Activated CD4-positive, alpha-beta T cell treated with anti-CD3 and anti-CD28 coated beads, Interleukin-2, Interleukin-6, amounts not matched to agents 100 ng/mL and 50 ng/mL, durations not matched to agents 16 hours and 8 hours (primary cell): Measurements from ENCODE around the gene EVI5L.

Experiments
- DNase-seq: peaks from one replicate; pipeline ENCODE4 v3.0.0-alpha.2; 2020

The EVI5L gene

DNA sequence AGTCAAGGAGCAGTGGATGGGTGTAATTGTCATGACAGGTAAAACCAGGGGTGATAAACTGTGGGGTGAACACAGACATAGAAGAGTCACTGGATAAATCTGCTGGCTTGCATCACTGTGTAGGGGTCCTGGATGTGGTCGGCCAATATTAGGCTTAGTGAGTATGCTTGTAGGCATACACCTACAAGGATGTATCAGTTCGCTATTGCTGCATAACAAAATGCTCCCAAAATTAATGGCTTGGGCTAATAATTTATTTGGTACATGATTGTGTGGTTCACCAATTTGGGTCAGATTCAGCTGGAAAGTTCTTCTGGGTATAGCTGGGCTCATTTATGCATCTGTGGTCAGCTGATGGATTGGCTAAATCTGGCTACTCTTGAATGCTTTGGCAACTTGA, 11.2 kb upstream of the EVI5L start:
- no peak for DNase-seq

DNA sequence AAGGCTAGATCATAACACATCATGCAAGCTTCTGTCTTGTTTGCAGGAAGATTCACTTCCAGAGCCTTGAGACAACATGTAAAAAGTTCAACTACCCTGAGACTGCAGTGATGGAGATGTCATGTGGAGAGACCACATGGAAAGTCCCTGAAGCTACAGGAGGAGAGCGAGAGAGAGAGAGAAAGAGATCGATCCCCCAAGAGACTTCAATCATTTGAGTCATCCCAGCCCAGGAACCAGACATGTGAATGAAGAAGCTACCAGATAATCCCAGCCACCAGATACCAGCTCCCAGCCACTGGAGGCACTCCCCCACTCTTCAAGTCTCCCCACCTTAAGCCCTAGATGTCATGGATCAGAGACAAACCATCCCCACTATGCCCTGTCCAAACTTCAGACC, 10.7 kb upstream of the EVI5L start:
- no peak for DNase-seq

DNA sequence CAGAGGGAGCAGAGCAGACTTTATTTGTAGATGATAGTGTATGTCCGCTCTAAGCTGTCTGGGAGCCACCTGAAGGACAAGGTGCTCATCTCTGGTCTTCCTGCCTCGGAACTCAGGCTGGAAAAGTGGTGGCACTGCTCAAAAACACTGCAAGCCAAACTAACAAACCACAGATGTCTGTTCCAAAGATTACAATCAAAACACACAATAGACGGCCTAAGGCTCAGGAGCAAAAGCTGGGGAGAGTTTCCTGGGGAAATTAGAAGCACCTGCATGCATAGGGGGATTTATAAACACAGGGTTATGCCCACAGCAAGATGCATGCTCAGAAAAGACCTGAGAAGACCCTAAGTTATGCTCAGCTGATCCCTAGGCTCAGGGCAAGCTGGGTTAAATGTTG, 9.4 kb upstream of the EVI5L start:
- no peak for DNase-seq

DNA sequence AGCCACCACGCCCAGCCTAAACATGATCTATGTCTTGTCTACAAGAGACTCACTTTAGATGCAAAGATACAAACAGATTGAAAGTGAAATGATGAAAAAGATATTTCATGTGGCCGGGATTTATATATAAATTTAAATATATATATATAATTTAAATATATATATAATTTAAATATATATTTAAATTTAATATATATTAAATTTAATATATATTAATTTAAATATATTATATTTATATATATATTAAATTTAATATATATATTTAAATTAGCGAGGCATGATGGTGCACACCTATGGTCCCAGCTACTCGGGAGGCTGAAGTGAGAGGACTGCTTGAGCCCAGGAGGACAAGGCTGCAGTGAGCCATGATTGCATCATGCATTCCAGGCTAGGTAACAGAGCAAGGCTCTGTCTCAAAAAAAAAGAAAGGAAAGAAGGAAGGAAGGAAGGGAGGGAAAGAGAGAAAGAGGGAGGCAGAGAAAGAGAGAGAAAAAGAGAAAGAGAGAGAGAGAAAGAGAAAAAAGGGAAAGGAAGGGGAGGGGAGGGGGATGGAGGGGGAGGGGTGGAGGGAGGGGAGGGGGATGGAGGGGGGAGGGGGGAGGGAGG, 7.0 kb upstream of the EVI5L start:
- DNase-seq, result no peak

DNA sequence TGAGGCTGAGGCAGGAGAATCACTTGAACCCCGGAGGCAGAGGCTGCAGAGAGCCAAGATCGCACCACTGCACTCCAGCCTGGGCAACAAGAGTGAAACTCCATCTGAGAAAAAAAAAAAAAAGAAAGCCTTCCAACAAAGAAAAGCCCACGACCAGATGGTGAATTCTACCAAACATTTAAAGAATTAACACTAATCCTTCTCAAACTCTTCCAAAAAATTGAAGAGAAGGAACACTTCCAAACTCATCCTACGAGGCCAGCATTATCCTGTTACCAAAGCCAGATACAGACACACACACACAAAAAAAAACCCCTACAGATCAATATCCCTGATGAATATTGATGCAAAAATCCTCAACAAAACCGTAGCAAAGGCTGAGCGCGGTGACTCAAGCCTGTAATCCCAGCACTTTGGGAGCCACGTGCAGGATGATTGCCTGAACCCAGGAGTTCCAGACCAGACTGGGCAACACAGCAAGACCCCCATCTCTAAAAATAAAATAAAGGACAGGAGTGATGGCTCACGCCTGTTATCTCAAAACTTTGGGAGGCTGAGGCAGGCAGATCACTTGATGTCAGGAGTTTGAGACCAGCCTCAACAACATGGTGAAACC, 6.2 kb upstream of the EVI5L start:
- no peak for DNase-seq

DNA sequence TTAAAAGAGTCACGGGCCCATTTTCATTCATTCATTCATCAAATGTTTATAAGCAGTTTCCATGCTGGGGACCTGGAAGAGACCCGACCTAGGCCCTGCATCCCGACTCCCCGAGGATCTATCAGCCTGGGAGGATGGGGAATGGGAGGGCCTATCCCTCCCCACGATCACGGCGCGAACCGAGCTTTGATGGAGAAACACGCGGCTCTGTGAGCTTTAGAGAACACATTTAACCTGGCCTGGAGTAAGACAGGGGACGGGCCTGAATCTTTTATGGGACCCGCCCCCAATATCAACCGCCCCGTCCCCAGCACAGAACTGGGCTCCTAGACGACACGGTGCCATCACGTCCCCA, 875 bp upstream of the EVI5L start:
- DNase-seq, result no peak

DNA sequence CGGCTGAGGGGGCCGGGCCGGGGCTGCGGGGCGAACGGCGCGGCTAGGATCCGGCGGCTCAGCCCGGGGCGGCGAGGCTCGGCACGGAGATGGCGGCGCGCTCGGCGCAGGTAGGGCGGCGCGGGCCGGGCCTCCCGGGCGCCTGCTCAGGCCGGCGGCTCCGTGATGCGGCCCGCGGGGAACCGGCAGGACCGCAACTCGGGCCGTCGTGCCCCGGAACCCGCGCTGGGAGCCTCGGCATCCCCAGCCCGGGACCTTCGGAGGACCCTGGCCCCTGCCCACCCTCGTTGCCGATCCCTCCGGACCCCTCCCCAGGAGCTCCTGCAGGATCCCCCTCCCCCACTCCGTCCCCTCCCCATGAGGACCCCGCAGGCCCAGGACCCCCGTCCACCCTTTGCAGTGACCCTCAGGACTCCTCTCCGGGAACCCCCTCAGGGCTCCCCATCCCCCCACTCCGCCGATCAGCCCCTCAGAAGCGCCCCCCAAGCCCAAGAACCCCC, 304 bp downstream of the EVI5L start:
- no peak for DNase-seq

DNA sequence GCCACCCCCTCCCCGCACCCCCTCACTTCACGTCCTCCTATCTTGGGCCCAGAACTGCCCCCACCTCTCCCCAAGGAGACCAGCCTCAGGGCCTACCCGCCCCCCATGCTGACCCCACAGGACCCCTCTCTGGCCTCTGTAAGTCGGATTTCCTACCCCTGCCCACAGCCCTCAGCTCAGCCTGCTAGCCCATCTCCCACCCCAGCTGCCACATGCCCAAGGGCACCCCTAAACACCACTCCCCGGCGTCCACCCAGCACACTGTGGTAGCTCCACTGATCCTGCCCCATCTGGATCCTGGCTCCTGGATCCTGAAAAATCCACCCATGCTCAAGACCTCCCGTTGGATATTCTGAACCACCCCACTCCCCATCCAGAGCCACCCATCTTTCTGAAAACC, 805 bp downstream of the EVI5L start:
- DNase-seq, result no peak

DNA sequence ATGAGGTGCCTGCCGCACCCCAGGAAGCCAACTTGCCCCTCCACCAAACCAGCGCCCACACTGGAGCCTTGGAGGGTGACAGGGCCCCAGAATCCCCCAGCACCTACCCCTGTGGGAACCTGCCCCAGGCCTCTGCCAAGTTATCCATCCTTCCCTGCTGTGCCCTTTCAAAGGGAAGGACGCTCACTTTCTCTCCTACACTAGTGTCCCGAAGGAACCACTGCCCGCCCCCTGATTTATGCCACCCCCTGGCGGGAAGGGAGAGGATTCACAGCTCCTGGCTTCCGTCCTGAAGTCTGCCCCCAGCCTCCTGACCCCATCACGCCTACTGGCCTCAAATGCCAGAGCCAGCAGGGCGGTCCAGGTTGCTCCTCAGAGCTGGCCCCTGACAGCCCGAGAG, 1.4 kb downstream of the EVI5L start:
- no peak for DNase-seq

DNA sequence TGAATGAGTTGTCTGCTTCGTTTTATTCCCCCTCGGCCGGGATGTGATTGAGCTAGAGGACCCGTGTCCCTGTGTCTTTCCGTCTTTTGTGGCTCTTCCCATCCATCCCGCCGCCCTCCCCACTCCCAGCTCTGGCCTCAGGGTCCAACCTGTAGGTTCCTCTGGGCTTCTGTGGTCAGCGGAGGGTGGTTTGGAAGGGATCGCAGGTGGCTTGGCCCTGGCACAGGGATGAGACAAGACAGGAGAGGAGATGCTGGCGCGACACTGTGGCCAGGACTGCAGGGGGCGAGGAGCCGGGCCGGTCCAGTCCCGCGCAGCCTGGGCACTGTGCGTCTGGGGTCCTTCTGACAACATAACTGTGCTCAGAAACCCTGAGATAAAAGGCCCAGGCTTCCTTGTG, 2.0 kb downstream of the EVI5L start:
- no peak for DNase-seq

DNA sequence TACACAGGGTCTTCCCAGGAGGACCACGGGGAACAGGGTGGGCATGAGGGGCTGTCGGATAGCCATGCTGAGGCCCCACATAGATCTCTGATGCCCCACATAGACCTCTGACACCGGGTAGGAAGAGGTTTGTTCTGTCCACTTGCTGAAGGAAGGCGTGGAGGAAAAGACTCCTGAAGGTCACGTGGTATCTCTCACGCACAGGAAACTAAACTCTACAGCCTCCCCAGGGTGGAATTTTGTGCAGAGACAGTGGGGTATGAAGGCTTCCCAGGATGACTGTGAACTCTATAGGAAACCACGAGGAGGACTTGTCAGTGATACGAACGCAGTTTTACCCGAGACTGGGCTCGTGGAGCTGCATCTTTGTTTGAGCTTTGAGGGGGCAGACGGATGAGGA, 2.8 kb downstream of the EVI5L start:
- DNase-seq, result no peak

DNA sequence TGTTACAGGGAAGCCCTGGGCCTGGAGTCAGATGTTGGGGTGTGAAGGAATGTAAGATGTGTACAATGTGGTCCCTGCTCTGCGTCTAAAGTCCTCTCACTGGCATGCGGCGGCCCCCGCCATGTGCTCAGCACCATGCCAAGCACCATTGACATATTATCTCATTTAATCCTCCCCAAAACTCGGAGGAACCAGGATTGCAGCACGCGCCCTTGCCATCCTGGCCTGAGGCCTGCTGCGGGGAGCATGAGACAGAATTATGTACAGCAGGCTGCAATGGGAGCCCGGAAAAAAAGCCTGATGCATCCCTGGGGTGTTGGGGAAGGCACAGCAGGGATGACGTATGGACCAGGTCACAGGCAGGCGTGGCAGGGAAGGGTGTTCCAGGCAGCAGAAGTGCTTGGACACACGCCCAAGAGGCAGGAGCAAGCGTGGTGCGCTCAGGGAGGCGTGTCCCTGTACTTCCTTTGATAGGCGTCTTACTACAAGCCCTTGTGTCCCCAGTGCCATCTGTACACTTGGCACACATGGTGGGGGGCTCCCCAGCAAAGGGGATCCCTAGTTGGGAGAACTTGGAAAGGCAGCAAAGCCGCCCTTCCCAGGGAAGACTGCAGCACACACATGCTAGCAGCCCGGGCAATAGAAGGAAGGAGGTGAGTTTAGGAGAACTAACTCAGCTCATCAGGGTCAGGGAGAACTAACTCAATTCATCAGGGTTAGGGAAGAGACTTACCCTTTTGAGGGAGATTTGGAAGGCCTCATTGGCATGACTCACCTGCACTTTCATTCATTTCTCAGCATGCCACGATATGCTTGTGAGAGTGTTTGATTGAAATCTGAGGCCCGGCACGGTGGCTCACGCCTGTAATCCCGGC, 3.4 kb downstream of the EVI5L start:
- no peak for DNase-seq

DNA sequence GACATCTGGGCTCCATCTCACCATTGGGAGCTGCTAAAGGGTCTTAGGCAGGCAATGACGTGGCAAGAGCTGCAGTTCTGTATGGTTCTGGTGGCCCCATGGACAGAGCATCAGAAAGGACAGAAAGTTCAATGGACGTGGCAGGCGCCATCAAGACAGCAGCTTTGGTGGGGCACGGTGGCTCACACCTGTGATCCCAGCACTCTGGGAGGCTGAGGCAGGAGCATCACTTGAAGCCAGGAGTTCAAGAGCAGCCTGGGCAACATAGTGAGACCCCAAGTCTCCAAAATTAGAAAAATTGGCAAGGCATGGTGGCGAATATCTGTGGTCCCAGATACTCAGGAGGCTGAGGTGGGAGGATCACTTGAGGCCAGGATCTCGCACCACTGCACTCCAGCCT, 9.5 kb downstream of the EVI5L start:
- no peak for DNase-seq

DNA sequence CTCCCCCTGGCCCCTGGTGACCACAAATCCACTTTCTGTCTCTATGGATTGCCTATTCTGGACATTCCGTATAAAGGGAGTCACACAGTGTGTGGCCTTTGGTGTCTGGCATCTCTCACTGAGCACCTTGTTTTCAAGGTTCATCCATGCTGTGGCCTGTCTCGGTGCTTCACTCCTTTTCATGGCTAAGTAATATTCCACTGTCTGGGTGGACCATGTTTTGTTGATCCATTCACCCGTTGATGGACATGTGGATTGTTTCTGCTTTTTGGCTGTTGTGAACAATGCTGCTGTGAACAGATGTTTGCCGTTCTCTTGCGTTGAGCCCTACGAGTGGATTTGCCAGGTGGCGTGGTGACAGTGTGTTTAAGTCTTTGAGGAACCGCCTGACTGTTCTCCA, 10.6 kb downstream of the EVI5L start:
- DNase-seq, result no peak

DNA sequence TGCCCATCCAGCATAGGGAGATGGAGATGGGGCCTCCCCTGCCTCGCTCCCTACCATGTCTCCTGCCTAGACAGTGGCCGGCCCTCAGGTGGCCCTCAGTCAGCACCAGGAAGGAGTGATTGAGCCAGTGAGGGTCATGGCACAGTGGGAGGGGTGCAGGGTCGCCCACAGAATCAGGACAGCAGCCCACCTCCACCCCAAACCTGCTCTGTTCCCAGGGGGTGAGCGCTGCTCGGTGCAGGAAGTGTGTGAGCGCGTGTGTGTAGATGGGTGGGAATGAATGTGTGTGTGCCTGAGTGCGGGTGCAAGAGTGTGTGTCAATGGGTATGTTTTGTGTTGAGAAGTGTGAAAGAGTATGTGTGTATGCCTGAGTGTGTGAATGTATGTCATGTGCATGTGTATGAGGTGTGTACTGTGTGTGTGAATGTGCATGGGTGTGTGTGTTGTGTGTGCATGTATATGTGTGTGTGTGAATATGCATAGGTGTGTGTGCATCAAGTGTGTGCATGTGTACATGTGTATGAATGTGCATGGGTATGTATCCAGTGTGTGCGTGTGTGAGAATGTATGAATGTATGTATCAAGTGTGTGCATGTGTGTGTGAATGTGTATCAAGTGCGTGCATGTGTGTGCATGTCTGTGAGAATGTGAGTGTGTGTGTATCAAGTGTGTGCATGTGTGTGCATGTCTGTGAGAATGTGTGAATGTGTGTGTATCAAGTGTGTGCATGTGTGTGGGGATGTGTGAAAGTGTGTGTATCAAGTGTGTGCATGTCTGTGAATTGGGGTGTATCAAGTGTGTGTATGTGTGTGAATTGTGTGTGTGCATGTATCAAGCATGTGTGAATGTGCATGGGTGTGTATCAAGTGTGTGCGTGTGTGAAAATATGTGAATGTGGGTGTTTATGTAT, 12.0 kb downstream of the EVI5L start:
- no peak for DNase-seq

DNA sequence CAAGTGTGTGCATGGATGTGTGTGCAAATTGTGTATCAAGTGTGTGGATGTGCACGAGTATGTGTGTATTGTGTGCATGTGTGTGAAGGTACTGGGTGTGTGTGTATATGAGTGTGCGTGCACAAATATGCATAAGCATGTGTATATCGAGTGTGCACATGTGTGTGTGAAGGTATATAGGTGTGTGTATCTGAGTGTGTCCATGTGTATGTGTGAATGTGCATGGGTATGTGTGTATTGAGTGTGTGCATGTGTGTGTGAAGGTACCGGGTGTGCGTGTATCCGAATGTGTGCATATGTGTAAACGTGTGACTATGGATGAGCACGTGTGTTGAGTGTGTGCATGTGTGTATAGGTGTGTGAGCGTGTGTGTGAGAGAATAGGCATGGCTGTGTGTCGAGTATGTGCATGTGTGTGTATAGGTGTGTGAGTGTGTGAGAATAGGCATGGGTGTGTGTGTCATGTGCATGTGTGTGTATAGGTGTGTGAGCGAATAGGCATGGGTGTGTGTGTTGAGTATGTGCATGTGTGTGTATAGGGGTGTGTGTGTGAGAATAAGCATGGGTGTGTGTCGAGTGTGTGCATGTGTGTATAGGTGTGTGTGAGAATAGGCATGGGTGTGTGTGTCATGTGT, 12.8 kb downstream of the EVI5L start:
- no peak for DNase-seq

DNA sequence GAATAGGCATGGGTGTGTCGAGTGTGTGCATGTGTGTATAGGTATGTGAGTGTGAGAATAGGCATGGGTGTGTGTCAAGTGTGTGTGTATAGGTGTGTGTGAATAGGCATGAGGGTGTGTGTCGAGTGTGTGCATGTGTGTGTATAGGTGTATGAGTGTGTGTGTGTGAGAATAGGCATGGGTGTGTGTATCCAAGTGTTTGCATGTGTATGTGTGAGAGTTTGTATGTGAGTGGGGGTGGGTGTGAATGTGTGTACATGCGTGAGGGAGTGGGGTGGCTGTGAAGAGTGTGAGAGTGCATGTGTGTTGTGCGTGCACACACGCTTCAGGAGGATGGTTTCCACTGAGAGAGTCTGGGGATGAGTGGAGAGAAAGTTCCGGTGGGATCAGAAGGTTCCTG, 13.5 kb downstream of the EVI5L start:
- DNase-seq, result no peak

DNA sequence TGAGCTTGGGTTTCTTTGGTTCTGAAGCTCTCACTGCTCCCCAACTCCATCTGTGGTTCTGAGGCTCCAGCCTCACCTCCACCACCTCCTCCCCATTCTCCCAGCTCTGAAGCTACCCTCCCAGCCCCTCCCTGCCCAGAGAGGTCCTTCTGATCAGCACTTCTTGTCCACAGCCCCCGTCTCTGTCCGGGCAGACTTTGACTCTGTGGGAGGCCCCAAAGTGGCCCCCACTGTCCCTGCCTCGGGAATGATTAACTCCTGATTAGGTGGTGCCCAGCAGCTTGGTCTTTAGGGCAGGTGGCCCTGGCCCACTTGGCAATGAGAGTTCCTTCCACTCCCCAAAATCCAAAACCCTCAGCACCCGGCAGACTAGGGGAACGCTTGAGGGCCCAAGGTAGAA, 14.4 kb downstream of the EVI5L start:
- no peak for DNase-seq

DNA sequence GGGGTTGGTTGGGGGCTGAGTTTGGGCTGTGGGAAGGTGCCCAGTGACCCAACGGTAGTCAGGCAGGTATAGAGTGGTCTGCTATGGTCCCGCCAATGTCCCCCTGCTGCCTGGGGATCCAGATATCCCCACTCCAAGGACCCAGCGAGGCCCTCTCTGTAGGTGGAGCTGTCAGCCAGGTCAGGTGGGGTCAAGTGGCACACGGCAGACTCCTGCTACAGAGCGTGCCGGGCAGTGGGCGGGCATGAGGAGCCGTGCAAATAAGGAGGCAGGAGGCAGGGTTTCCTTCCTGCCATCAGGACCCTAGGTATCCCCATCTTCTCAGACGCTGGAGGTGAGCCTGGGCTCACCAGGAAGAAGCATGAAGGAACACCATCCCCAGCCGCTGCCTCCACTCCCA, 14.9 kb downstream of the EVI5L start:
- no peak for DNase-seq

DNA sequence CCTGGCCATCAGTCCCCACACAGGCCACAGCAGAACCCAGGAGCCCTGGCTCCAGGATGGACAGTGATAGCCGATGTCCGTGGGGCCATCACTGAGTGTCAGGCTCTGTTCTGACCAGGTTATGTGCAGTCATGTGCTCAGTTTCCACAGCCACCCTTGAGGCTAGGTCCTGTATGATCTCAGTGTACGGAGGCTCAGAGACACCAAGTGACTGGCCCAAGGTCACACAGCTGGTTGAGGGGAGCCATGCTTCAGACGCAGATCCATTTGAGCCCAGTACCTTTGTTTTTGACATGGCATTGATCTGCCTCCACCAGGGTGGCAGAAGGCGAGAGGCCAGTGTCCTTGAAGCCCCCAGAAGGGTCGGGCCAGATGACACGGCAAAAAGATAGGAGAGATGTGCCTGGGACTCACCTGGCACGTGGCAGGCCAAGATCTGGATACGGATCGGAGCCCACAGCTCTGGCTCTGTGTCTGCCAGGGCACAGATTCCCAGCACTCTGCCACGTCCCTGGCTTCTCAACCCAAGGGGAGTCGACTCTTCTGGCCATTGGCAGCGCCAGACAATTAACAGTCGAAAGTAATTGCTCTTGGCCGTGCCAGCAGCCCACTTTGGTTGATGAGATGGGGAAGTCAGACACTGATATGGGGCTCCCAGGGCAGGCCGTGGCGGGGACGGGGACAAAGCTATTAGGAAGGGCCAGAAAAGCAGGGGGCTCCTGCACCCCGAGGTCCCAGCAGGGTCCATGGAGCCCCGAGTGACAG, 15.6 kb downstream of the EVI5L start:
- DNase-seq, result no peak

DNA sequence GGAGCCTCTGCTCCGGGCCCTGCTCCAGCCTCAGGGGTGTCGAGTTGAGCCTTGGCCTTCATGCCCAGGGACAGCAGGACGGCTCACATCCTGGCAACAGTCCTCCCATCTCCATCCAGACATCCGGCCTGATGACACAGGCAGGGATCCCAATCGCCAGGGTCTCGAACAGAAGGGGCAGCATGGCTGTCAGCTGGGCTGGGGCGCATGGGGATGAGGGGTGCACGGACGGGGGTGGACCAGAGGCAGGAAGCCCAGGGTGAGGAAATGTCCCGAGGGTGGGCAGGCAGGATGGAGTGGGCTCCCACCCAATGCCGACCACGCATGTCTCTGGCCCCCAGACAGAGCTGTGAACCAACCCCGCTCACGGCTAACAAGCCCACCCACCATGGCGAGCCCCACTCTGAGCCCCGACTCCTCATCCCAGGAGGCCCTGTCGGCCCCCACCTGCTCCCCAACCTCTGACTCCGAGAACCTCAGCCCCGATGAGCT, 16.2 kb downstream of the EVI5L start:
- DNase-seq, result no peak

DNA sequence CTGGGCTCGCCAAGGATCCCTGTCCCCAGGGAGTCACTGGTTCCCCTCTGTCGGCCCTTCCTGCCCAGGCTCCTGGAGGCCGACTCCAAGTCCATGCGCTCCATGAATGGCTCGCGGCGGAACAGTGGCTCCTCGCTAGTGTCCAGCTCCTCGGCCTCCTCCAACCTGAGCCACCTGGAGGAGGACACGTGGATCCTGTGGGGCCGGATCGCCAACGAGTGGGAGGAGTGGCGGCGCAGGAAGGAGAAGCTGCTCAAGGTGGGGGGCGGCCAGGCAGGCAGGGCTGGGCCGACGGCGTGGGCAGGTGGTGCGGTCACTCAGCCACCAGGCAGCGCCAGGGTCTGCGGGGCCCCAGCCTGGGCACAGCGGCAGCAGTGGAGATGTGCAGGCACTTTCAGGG, 17.6 kb downstream of the EVI5L start:
- no peak for DNase-seq
